ENCODE data around the gene ZCCHC14. TPM values are rescaled to one million over a fixed set of nuclear protein-coding genes. Genes with fewer than 3 reads are reported as not detected.

The ZCCHC14 gene
- total and polyA plus RNA-seq, 2 of the 13 experiments (the other 11 are each of a cell fraction or from before 2014, with no cell fraction given) = 12.4 to 12.5 TPM

DNA sequence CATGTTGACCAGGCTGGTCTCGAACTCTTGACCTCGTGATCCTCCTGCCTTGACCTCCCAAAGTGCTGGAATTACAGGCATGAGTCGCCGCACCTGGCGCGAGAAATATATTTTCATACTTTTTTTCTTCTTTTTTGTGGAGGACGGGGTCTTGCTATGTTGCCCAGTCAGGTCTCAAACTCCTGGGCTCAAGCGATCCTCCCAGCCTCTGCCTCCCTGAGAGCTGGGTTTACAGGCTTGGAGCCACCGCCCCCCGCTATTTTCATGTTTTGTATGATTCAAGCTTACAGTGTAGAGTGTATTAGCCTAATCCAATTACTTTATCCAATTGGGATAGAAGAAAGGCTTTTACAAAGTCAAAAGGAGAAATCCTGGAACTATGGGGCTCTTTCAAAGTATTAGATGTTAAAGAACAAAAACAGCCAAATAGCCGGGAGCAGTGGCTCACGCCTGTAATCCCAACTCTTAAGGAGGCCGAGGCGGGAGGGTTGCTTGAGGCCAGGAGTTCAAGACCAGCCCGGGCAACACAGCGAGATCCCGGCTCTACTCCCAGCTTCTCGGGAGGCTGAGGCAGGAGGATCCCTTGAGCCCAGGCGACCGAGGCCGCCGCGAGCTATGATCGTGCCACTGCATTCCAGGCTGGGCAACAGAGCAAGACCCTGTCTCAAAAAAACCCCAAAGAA lies 102.0 kb downstream of the ZCCHC14 start (continued):
- peak; percentile 26; the same call in 1 of the 2 replicates for TF ChIP-seq ZNF746 (CRISPR knock-in tag; IDR thresholded peaks at IDR 0.05)
- peak; percentile 8; the same call in 1 of the 2 replicates for TF ChIP-seq NFE2L1 (CRISPR knock-in tag; IDR thresholded peaks at IDR 0.05; ENCODE audit: borderline replicate concordance)
- TF ChIP-seq ZBTB33 (CRISPR knock-in tag; IDR thresholded peaks at IDR 0.05) = peak; percentile 49
- TF ChIP-seq YY1 (IDR thresholded peaks at IDR 0.05; ENCODE audit: insufficient read depth, insufficient replicate concordance, low read depth, low read length) = no peak
- TF ChIP-seq PITX1 (CRISPR knock-in tag; IDR thresholded peaks at IDR 0.05) = peak; percentile 58; the same call in 1 of the 2 replicates
- 0 out of 2 replicates have a peak, but pooled peaks have one; percentile 28 for TF ChIP-seq MEF2D (CRISPR knock-in tag; IDR thresholded peaks at IDR 0.05)
- no peak for TF ChIP-seq PLRG1 (conservative IDR thresholded peaks at IDR 0.05)
- peak; percentile 43 for TF ChIP-seq ZMYM3 (CRISPR knock-in tag; IDR thresholded peaks at IDR 0.05)
- no peak for TF ChIP-seq ARID3A (IDR thresholded peaks at IDR 0.05; ENCODE audit: low read depth, low read length)
- peak; percentile 92 for TF ChIP-seq ZNF121 (CRISPR knock-in tag; IDR thresholded peaks at IDR 0.05)
- TF ChIP-seq RARA (CRISPR knock-in tag; IDR thresholded peaks at IDR 0.05) = no peak
- TF ChIP-seq ZNF891 (CRISPR knock-in tag; IDR thresholded peaks at IDR 0.05) = peak; percentile 52; the same call in 1 of the 2 replicates
- TF ChIP-seq CREM (IDR thresholded peaks at IDR 0.05) = peak; percentile 14; the same call in 1 of the 2 replicates
- no peak for TF ChIP-seq CREM (CRISPR knock-in tag; IDR thresholded peaks at IDR 0.05)

All from HepG2 (cell line).